Islet precursor cell (in vitro differentiated cells): ENCODE measurements around the gene ULBP3.

ENCODE experiments used
- DNase-seq: peaks from one replicate; pipeline ENCODE4 v3.0.0-alpha.2; 2018

The ULBP3 gene

GRCh38 chr6:150068720-150069648 is at the start of gene ULBP3:
ULBP3 (minus strand) TSS chr6:150069121; CDS start chr6:150069066, 55 bp downstream.
- peak; percentile 99 for DNase-seq

GRCh38 chr6:150118627-150119026 is 49.7 kb upstream of the ULBP3 start:
- peak; percentile 40 for DNase-seq

- DNase-seq, result no peak
Measured at GRCh38 chr6:150118203-150118602, 49.3 kb upstream of the ULBP3 start.

- DNase-seq, result peak; percentile 41
Measured at GRCh38 chr6:150116200-150116800, 47.4 kb upstream of the ULBP3 start.

GRCh38 chr6:150115769-150116168 is 46.8 kb upstream of the ULBP3 start:
- peak; percentile 40 for DNase-seq

GRCh38 chr6:150112233-150112632 is 43.3 kb upstream of the ULBP3 start:
- no peak for DNase-seq

- no peak for DNase-seq
Measured at GRCh38 chr6:150102750-150103270, 33.9 kb upstream of the ULBP3 start.

- peak; percentile 27 for DNase-seq
Measured at GRCh38 chr6:150100745-150101144, 31.8 kb upstream of the ULBP3 start.

- DNase-seq, result no peak
Measured at GRCh38 chr6:150099953-150100352, 31.0 kb upstream of the ULBP3 start.

GRCh38 chr6:150099546-150099945 is 30.6 kb upstream of the ULBP3 start:
- DNase-seq, result peak; percentile 16

- peak; percentile 27 for DNase-seq
Measured at GRCh38 chr6:150098155-150098554, 29.2 kb upstream of the ULBP3 start.

GRCh38 chr6:150093397-150093796 is 24.5 kb upstream of the ULBP3 start:
- peak; percentile 48 for DNase-seq

- peak; percentile 7 for DNase-seq
Measured at GRCh38 chr6:150091476-150091875, 22.6 kb upstream of the ULBP3 start.

- DNase-seq, result peak; percentile 16
Measured at GRCh38 chr6:150090328-150090727, 21.4 kb upstream of the ULBP3 start.

GRCh38 chr6:150088481-150089154 is 19.7 kb upstream of the ULBP3 start:
- DNase-seq, result peak; percentile 45

GRCh38 chr6:150087336-150087735 is 18.4 kb upstream of the ULBP3 start:
- DNase-seq, result peak; percentile 42

GRCh38 chr6:150086026-150086425 is 17.1 kb upstream of the ULBP3 start:
- peak; percentile 17 for DNase-seq

GRCh38 chr6:150084426-150084825 is 15.5 kb upstream of the ULBP3 start:
- DNase-seq, result peak; percentile 17

- peak; percentile 38 for DNase-seq
Measured at GRCh38 chr6:150083839-150084238, 14.9 kb upstream of the ULBP3 start.

- peak; percentile 15 for DNase-seq
Measured at GRCh38 chr6:150081702-150082101, 12.8 kb upstream of the ULBP3 start.

GRCh38 chr6:150079604-150080003 is 10.7 kb upstream of the ULBP3 start:
- peak; percentile 67 for DNase-seq

GRCh38 chr6:150078788-150079187 is 9.9 kb upstream of the ULBP3 start:
- DNase-seq, result peak; percentile 23

- no peak for DNase-seq
Measured at GRCh38 chr6:150076196-150076893, 7.4 kb upstream of the ULBP3 start.
